ENCODE results near the gene VPS51. TPM values are rescaled to one million over a fixed set of nuclear protein-coding genes. Genes with fewer than 3 reads are reported as not detected.

VPS51 gene
- total and polyA plus RNA-seq, 2 experiments from 2014 or later, result 45.3 to 450 TPM

DNA sequence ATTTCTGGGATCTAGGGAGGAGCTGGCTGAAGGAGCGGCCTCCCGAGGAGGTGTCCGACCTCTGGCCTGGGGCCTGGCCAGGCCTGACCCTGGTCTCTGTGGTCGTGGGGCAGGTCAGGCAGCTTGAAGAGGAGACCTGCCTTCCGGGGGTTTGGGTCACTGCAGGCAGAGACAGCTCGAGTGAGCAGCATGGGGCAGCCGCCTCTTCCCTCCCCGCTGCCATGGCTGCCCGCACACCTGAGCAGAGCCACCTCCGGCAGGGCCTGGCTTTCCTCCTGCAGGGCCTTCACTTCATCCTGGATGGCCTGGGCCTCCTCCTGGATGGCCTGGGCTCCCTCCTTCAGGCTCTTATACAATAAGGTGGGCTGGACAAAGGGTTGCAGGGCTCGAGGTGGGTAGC lies 29.7 kb upstream of the VPS51 start (continued):
- TF ChIP-seq, protein P1, sequence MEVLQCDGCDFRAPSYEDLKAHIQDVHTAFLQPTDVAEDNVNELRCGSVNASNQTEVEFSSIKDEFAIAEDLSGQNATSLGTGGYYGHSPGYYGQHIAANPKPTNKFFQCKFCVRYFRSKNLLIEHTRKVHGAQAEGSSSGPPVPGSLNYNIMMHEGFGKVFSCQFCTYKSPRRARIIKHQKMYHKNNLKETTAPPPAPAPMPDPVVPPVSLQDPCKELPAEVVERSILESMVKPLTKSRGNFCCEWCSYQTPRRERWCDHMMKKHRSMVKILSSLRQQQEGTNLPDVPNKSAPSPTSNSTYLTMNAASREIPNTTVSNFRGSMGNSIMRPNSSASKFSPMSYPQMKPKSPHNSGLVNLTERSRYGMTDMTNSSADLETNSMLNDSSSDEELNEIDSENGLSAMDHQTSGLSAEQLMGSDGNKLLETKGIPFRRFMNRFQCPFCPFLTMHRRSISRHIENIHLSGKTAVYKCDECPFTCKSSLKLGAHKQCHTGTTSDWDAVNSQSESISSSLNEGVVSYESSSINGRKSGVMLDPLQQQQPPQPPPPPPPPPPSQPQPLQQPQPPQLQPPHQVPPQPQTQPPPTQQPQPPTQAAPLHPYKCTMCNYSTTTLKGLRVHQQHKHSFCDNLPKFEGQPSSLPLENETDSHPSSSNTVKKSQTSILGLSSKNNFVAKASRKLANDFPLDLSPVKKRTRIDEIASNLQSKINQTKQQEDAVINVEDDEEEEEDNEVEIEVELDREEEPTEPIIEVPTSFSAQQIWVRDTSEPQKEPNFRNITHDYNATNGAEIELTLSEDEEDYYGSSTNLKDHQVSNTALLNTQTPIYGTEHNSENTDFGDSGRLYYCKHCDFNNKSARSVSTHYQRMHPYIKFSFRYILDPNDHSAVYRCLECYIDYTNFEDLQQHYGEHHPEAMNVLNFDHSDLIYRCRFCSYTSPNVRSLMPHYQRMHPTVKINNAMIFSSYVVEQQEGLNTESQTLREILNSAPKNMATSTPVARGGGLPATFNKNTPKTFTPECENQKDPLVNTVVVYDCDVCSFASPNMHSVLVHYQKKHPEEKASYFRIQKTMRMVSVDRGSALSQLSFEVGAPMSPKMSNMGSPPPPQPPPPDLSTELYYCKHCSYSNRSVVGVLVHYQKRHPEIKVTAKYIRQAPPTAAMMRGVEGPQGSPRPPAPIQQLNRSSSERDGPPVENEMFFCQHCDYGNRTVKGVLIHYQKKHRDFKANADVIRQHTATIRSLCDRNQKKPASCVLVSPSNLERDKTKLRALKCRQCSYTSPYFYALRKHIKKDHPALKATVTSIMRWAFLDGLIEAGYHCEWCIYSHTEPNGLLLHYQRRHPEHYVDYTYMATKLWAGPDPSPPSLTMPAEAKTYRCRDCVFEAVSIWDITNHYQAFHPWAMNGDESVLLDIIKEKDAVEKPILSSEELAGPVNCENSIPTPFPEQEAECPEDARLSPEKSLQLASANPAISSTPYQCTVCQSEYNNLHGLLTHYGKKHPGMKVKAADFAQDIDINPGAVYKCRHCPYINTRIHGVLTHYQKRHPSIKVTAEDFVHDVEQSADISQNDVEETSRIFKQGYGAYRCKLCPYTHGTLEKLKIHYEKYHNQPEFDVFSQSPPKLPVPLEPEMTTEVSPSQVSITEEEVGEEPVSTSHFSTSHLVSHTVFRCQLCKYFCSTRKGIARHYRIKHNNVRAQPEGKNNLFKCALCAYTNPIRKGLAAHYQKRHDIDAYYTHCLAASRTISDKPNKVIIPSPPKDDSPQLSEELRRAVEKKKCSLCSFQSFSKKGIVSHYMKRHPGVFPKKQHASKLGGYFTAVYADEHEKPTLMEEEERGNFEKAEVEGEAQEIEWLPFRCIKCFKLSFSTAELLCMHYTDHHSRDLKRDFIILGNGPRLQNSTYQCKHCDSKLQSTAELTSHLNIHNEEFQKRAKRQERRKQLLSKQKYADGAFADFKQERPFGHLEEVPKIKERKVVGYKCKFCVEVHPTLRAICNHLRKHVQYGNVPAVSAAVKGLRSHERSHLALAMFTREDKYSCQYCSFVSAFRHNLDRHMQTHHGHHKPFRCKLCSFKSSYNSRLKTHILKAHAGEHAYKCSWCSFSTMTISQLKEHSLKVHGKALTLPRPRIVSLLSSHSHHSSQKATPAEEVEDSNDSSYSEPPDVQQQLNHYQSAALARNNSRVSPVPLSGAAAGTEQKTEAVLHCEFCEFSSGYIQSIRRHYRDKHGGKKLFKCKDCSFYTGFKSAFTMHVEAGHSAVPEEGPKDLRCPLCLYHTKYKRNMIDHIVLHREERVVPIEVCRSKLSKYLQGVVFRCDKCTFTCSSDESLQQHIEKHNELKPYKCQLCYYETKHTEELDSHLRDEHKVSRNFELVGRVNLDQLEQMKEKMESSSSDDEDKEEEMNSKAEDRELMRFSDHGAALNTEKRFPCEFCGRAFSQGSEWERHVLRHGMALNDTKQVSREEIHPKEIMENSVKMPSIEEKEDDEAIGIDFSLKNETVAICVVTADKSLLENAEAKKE (CRISPR knock-in tag; IDR thresholded peaks at IDR 0.05), result no peak
- TF ChIP-seq POLR2AphosphoS5 (IDR thresholded peaks at IDR 0.05; ENCODE audit: low read depth) (no peak), ZNF114 (CRISPR knock-in tag; IDR thresholded peaks at IDR 0.05) (no peak), ETS1 (IDR thresholded peaks at IDR 0.05) (no peak), NANOG (IDR thresholded peaks at IDR 0.05; ENCODE audit: borderline replicate concordance) (no peak), EZH2phosphoT487 (IDR thresholded peaks at IDR 0.05; ENCODE audit: unreplicated experiment) (no peak), JUNB (IDR thresholded peaks at IDR 0.05; ENCODE audit: unreplicated experiment) (no peak), ZNF331 (CRISPR knock-in tag; IDR thresholded peaks at IDR 0.05; ENCODE audit: low read depth) (no peak), CREB1 (CRISPR knock-in tag; IDR thresholded peaks at IDR 0.05; ENCODE audit: low read depth) (no peak), EZH2 (IDR thresholded peaks at IDR 0.05; ENCODE audit: low read depth, unreplicated experiment) (no peak)
- TF ChIP-seq, protein P2, sequence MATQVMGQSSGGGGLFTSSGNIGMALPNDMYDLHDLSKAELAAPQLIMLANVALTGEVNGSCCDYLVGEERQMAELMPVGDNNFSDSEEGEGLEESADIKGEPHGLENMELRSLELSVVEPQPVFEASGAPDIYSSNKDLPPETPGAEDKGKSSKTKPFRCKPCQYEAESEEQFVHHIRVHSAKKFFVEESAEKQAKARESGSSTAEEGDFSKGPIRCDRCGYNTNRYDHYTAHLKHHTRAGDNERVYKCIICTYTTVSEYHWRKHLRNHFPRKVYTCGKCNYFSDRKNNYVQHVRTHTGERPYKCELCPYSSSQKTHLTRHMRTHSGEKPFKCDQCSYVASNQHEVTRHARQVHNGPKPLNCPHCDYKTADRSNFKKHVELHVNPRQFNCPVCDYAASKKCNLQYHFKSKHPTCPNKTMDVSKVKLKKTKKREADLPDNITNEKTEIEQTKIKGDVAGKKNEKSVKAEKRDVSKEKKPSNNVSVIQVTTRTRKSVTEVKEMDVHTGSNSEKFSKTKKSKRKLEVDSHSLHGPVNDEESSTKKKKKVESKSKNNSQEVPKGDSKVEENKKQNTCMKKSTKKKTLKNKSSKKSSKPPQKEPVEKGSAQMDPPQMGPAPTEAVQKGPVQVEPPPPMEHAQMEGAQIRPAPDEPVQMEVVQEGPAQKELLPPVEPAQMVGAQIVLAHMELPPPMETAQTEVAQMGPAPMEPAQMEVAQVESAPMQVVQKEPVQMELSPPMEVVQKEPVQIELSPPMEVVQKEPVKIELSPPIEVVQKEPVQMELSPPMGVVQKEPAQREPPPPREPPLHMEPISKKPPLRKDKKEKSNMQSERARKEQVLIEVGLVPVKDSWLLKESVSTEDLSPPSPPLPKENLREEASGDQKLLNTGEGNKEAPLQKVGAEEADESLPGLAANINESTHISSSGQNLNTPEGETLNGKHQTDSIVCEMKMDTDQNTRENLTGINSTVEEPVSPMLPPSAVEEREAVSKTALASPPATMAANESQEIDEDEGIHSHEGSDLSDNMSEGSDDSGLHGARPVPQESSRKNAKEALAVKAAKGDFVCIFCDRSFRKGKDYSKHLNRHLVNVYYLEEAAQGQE (IDR thresholded peaks at IDR 0.05; ENCODE audit: unreplicated experiment), result no peak
